Stomach smooth muscle (tissue), 2 donors: Measurements from ENCODE around the gene AP3B2.
A peak's percentile ranks its signal among the peaks of the same experiment; 100 is the strongest.
"Not testable (repeated sequence)": the region's sequence is repeated elsewhere in the genome, so short reads cannot be mapped to it uniquely, and the experiment has no call there.

Source experiments
- H3K27ac ChIP-seq: one replicate; pipeline ENCODE4 v1.7.0; 2013; ENCODE audit warnings: mild to moderate bottlenecking, low read length, inconsistent platforms
- H3K27me3 ChIP-seq, 2 donors: one replicate each; pipeline ENCODE4 v1.7.0; 2013; ENCODE audit warnings: low read length in 2 of 2; ENCODE audit not compliant: insufficient read depth in 2 of 2, control insufficient read depth in 1 of 2
- H3K36me3 ChIP-seq, 2 donors: one replicate each; pipeline ENCODE4 v1.7.0; 2013; ENCODE audit warnings: low read length in 2 of 2; ENCODE audit not compliant: control insufficient read depth in 2 of 2, insufficient read depth in 2 of 2
- H3K4me1 ChIP-seq: one replicate; pipeline ENCODE4 v1.7.0; 2013; ENCODE audit warnings: low read length; ENCODE audit not compliant: control insufficient read depth, insufficient read depth
- H3K4me3 ChIP-seq, 2 donors: one replicate each; pipeline ENCODE4 v1.7.0; 2013; ENCODE audit warnings: low read length in 2 of 2
- H3K9ac ChIP-seq, 2 donors: one replicate each; pipeline ENCODE4 v1.7.0; 2013; ENCODE audit warnings: low read length in 2 of 2, mild to moderate bottlenecking in 1 of 2
- H3K9me3 ChIP-seq, 2 donors: one replicate each; pipeline ENCODE4 v1.7.0; 2013; ENCODE audit warnings: low read length in 2 of 2; ENCODE audit not compliant: control insufficient read depth in 2 of 2
- donor health status: healthy.
- donor health status: Pancreatic carcinoma.

The AP3B2 gene

GRCh38 chr15:82730022-82730530, 20.4 kb upstream of the AP3B2 start:
- H3K4me1 ChIP-seq: no peaks in the 10 kb centered on the region
- no peaks in the 10 kb centered on the region for H3K27me3 ChIP-seq
- no peak overlapping the region for H3K27ac ChIP-seq
- no peak overlapping the region for H3K4me3 ChIP-seq
- no peaks in the 10 kb centered on the region for H3K9me3 ChIP-seq
- no peaks in the 10 kb centered on the region for H3K36me3 ChIP-seq
- H3K9ac ChIP-seq: no peak overlapping the region

- no peaks in the 10 kb centered on the region for H3K4me1 ChIP-seq
- no peak overlapping the region for H3K27ac ChIP-seq
- no peak overlapping the region for H3K9ac ChIP-seq
- no peaks in the 10 kb centered on the region for H3K36me3 ChIP-seq
- H3K4me3 ChIP-seq: no peak overlapping the region
- no peaks in the 10 kb centered on the region for H3K27me3 ChIP-seq
- H3K9me3 ChIP-seq: no peaks in the 10 kb centered on the region
Measured at GRCh38 chr15:82726816-82727215, 17.1 kb upstream of the AP3B2 start.

DNA sequence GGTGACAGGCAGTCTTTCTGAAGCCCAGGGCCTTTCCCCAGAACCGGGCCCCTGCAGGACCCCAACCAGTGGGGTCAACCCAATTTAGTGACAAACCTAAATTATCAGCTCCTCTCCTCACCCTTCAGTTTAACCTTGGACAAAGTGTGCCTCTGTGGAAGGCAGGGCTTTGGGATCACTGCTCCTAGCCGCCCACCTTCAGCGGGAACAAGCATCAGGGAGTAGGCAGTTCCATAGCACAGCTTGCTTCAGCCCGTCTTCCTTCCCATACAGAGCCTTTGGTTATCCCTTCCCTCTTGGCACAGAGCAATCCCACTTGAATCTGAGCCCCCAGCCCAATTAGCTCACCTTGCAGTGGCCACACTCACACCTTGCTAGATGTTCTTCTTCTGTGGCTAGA, 5.3 kb upstream of the AP3B2 start:
- Histone ChIP-seq H3K4me1 (peaks cover 6% of the 10 kb centered on the region), H3K36me3 (no peaks in the 10 kb centered on the region), H3K4me3 (no peak overlapping the region), H3K9me3 (no peaks in the 10 kb centered on the region), H3K27ac (no peak overlapping the region), H3K27me3 (peaks cover 0 to 5% of the 10 kb centered on the region in 2 donors), H3K9ac (no peak overlapping the region)

GRCh38 chr15:82714016-82714415, 4.3 kb upstream of the AP3B2 start:
- Histone ChIP-seq H3K27me3 (peaks cover 0 to 5% of the 10 kb centered on the region in 2 donors), H3K4me3 (no peak overlapping the region), H3K4me1 (peaks cover 11% of the 10 kb centered on the region), H3K9me3 (no peaks in the 10 kb centered on the region), H3K9ac (no peak overlapping the region), H3K27ac (no peak overlapping the region), H3K36me3 (no peaks in the 10 kb centered on the region)

DNA sequence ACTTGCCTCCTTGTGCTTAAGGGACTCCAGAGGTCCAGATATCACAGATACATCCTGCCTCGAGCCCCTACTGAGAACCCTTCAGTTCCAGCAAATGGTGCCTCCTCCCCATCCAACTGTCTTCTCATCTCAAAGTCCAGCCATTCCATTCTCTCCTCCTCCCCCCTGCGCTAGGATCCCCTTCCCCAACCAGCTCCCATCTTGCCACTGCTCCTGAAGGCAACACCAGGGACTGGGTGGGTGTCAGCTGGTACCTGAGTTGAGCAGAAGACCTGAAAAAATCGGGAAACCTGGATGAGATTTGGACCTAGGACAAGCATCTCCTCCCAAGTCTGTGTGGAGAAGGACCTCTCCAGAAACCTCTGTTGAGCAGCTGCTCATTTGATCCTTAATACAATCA, 2.4 kb upstream of the AP3B2 start:
- Histone ChIP-seq H3K4me3 (no peak overlapping the region), H3K9me3 (no peaks in the 10 kb centered on the region), H3K27ac (no peak overlapping the region), H3K27me3 (peaks cover 0 to 5% of the 10 kb centered on the region in 2 donors), H3K4me1 (peaks cover 11% of the 10 kb centered on the region), H3K36me3 (no peaks in the 10 kb centered on the region), H3K9ac (no peak overlapping the region)

GRCh38 chr15:82710926-82711490, 1.3 kb upstream of the AP3B2 start:
- H3K9me3 ChIP-seq: no peaks in the 10 kb centered on the region
- no peak overlapping the region for H3K9ac ChIP-seq
- H3K27ac ChIP-seq: no peak overlapping the region
- H3K4me1 ChIP-seq: peaks cover 11% of the 10 kb centered on the region
- H3K36me3 ChIP-seq: no peaks in the 10 kb centered on the region
- no peak overlapping the region for H3K4me3 ChIP-seq
- peaks cover 0 to 5% of the 10 kb centered on the region in 2 donors for H3K27me3 ChIP-seq

DNA sequence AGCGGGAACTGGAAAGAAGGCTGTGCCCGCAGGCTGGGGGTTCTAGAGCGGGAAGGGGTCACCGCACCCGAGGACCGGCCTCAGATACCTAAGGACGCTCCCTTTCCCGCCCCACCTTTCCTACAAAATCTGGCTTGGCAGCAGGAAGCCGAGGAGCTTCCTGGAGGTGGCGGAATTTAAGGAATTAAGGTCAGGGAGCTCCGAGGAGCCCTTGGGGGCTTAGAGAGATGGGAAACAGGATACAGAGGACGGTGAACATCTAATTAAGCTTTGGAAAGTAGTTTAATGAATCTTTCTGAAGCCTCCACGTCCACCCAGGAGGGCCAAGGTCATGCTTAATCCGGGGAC, 507 bp upstream of the AP3B2 start:
- peaks cover 0 to 3% of the 10 kb centered on the region in 2 donors for H3K27me3 ChIP-seq
- H3K4me1 ChIP-seq: peaks cover 11% of the 10 kb centered on the region
- H3K27ac ChIP-seq: no peak overlapping the region
- H3K9ac ChIP-seq: no peak overlapping the region
- peak overlapping the region; percentile 55 to 75 for H3K4me3 ChIP-seq
- H3K36me3 ChIP-seq: no peaks in the 10 kb centered on the region
- no peaks in the 10 kb centered on the region for H3K9me3 ChIP-seq

DNA sequence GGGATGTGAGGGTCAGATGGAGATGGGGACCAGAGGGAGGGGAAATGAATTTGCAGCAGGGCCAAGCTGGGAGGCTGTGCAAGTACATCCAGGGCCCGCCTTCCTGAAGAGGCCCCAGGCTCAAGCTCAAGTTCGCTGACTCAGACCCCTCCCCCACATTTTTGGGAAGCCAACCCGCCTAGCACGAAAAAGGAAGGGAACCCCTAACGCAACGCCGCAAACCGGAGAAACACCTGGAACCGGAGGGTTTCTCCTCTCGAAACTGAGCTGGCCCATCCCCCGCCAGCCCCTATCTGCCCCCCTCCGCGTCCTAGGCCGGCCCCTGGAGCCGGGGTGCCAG, 624 bp downstream of the AP3B2 start:
- H3K36me3 ChIP-seq: no peaks in the 10 kb centered on the region
- peaks cover 11% of the 10 kb centered on the region for H3K4me1 ChIP-seq
- no peak overlapping the region for H3K9ac ChIP-seq
- H3K9me3 ChIP-seq: no peaks in the 10 kb centered on the region
- H3K4me3 ChIP-seq: peak overlapping the region; percentile 43 to 68
- H3K27me3 ChIP-seq: peaks cover 0 to 3% of the 10 kb centered on the region in 2 donors
- H3K27ac ChIP-seq: no peak overlapping the region

- not testable (repeated sequence) for H3K36me3 ChIP-seq, H3K27ac ChIP-seq, H3K9me3 ChIP-seq, H3K4me3 ChIP-seq, H3K27me3 ChIP-seq, H3K9ac ChIP-seq
- H3K4me1 ChIP-seq: peaks cover 11% of the 10 kb centered on the region
Measured at GRCh38 chr15:82705856-82706255, 3.8 kb downstream of the AP3B2 start.

GRCh38 chr15:82699726-82700125, 9.9 kb downstream of the AP3B2 start:
- Histone ChIP-seq H3K4me1 (no peaks in the 10 kb centered on the region), H3K9me3 (no peaks in the 10 kb centered on the region), H3K27me3 (no peaks in the 10 kb centered on the region), H3K9ac (no peak overlapping the region), H3K4me3 (no peak overlapping the region), H3K27ac (no peak overlapping the region), H3K36me3 (no peaks in the 10 kb centered on the region)

GRCh38 chr15:82698711-82699345, 10.8 kb downstream of the AP3B2 start:
- Histone ChIP-seq H3K9me3 (no peaks in the 10 kb centered on the region), H3K27ac (no peak overlapping the region)

More at GRCh38 chr15:82698711-82699345, 10.8 kb downstream of the AP3B2 start:
- Histone ChIP-seq H3K36me3 (no peaks in the 10 kb centered on the region), H3K27me3 (no peaks in the 10 kb centered on the region), H3K9ac (no peak overlapping the region), H3K4me3 (no peak overlapping the region), H3K4me1 (no peaks in the 10 kb centered on the region)
